ENCODE results near the gene FYB2.

DNA sequence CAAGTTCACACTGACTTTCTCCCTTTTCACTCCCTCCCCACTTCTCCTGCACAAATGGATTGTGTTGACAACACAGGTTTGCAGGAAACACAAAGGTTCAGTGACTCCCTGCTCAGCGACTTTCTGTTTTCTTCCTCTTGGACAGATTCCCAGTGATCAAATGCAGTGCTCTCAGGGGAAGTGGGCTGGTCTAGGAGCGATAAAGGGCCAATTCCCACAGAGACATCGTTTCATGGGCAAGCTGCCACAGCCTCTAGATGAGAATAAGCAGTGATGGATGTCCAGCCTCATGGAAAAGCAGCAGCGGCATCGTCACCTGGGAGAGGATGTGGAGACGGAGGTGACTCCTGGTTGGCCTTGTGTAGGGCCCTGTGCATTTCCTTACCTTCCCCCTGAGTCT is 30.6 kb downstream of the FYB2 start:
- TF ChIP-seq, protein P1, sequence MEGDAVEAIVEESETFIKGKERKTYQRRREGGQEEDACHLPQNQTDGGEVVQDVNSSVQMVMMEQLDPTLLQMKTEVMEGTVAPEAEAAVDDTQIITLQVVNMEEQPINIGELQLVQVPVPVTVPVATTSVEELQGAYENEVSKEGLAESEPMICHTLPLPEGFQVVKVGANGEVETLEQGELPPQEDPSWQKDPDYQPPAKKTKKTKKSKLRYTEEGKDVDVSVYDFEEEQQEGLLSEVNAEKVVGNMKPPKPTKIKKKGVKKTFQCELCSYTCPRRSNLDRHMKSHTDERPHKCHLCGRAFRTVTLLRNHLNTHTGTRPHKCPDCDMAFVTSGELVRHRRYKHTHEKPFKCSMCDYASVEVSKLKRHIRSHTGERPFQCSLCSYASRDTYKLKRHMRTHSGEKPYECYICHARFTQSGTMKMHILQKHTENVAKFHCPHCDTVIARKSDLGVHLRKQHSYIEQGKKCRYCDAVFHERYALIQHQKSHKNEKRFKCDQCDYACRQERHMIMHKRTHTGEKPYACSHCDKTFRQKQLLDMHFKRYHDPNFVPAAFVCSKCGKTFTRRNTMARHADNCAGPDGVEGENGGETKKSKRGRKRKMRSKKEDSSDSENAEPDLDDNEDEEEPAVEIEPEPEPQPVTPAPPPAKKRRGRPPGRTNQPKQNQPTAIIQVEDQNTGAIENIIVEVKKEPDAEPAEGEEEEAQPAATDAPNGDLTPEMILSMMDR (IDR thresholded peaks at IDR 0.05; ENCODE audit: low read depth, low read length, poor library complexity, severe bottlenecking), result no peak
- no peak for TF ChIP-seq EZH2phosphoT487 (IDR thresholded peaks at IDR 0.05; ENCODE audit: borderline replicate concordance, low read length)
